Activated CD8-positive, alpha-beta memory T cell treated with anti-CD3 and anti-CD28 coated beads for 36 hours (primary cell): ENCODE results near the gene RIC8A. TPM values are rescaled to one million over a fixed set of nuclear protein-coding genes. Genes with fewer than 3 reads are reported as not detected.

Experiments
- CTCF ChIA-PET: fragments of 350-600 bp; sonication (Branson Sonifier 250); formaldehyde crosslinking; loops from one replicate; lab custom pipeline; 2021; ENCODE audit warnings: antibody characterized with exemption; lab: Charles Lee
- POLR2A ChIA-PET: fragments of 350-600 bp; sonication (Branson Sonifier 250); formaldehyde crosslinking; loops from one replicate; lab custom pipeline; 2021; ENCODE audit warnings: antibody characterized with exemption; lab: Charles Lee
- total RNA-seq, 2 experiments: library from RNA; stranded (reverse); gene quantifications; one replicate each; pipeline ENCODE4 v1.2.3, GENCODE V29; 2021

Gene RIC8A
- total RNA-seq, 2 experiments from 2014 or later, result 120 to 124 TPM

DNA sequence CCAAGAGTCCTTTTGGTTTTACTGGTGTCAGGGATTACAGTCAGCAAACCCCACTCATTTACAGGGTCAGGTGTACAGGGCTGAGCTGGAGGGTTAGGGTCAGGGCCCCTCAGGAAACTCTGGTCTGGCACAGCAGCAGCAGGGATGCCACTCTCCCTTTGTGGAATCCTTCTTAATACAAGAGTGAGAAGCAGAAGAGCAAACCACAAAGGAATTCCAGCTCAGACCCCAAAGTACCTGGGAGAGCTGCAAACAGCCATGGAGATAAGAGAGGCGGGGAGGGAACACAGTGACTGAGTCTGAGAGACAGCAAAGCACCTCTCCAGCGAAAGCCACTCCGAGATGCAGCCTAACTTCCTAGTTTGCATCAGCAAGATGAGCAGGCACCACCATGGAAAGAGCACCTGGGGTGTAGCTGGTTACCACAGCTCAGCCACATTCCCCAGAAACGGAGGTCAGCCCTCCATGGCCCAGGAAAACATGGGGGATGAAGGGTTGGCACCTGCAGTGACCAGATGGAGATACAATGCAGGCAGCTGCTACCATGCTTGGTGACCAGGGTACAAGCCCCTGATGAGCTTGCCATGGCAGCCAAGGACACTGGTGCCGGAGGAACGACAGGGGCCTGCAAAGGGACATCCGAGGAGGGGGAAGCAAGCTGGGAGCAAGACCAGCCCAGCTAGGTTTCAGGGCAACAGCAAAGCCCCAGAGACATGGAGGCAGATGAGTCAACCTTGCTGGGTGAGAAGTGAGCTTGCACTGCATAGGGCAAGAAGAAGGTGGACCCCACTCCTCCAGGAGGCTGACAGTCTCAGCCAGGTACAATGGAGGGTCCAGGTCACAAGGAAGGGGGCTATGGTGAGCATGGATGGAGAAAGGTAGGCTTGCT, 4.2 kb upstream of the RIC8A start:
- ChIA-PET POLR2A (no interaction called here), CTCF (interaction anchor here (0.6 kb wide), 1 partner anchor 135 kb away, joined by 3 read pairs; no protein-coding TSS in a partner anchor)

- ChIA-PET POLR2A (no interaction called here), CTCF (no interaction called here)
These were observed 3.4 kb upstream of the RIC8A start for GRCh38 chr11:203945-204586.

GRCh38 chr11:204587-205109, 2.9 kb upstream of the RIC8A start:
- POLR2A ChIA-PET, result no interaction called here
- CTCF ChIA-PET, result no interaction called here

- ChIA-PET POLR2A (interaction anchor here (1.1 to 1.3 kb wide), 2 partner anchors 14 to 63 kb away, joined by 3 to 4 read pairs; no protein-coding TSS in a partner anchor), CTCF (interaction anchor here (0.8 kb wide), 1 partner anchor 63 kb away, joined by 3 read pairs; no protein-coding TSS in a partner anchor)
These were observed 2.1 kb upstream of the RIC8A start for GRCh38 chr11:205221-206001.

DNA sequence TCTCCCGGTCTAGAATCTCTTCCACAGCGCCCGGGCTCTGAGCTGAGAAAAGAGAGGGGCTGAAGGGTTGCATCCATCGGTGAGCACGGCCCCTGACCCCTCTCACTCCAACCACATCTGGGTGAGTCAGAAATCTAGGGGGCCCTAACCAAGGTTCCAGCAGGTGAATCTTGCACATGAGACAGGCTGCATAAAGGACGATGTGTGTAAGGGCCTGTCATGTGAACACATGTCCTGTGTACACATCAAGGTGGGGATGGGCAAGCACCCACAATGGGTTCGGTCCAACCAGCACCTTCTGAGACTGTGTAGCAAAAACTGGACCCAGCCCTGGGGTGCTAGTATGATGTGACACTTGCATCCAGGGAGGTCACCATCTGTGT, 1.5 kb upstream of the RIC8A start:
- ChIA-PET CTCF (interaction anchor here (0.8 to 0.9 kb wide), 2 partner anchors 31 to 62 kb away, joined by 3 read pairs; partner anchors contain the start of gene PSMD13), POLR2A (interaction anchor here (1.1 to 1.4 kb wide), 3 partner anchors 13 to 134 kb away, joined by 3 to 4 read pairs (median 3); no protein-coding TSS in a partner anchor)

DNA sequence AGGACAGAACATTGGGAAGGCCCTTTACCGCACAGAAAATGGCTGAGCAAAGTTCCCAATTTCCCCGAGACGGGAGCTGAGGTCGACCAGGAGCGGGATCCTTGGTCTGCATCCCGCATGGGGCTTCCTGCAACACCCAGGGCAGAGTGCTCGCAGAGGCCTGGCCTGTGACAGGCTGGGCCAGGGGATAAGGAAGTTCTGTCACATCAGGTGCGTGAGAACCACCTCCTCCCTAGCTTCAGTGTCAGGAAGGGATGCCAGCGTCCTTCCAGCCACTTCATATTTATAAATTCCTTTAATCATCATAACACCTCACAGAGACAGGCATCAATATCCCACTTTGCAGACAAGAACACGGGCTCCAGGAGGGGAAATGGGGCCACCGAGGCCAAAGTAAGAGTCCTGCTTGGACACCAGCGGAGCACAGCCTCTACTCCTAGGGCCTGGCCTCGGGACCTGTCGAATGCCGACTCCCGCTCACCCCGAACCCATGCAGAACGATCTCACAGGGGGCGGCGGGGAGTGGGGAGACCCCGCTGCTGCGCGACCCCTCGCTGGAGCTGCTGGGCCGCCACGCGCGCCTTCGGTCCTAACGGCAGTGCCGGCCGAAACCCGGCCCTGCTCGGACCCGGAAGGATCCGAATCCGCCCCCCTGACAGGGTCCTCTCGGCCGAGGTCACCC, 841 bp upstream of the RIC8A start:
- CTCF ChIA-PET, result interaction anchor here (0.8 to 2.2 kb wide), 8 partner anchors 30 to 312 kb away, joined by 3 to 7 read pairs (median 3); partner anchors contain the start of gene PSMD13
- POLR2A ChIA-PET, result interaction anchor here (0.5 to 1.4 kb wide), 11 partner anchors 10 to 242 kb away, joined by 3 to 10 read pairs (median 3); partner anchors contain the start of genes PSMD13 and SIRT3

GRCh38 chr11:207863-208180, 314 bp downstream of the RIC8A start:
- ChIA-PET POLR2A (interaction anchor here (0.5 to 1.3 kb wide), 9 partner anchors 9 to 241 kb away, joined by 3 to 10 read pairs (median 3); partner anchors contain the start of genes PSMD13 and SIRT3), CTCF (interaction anchor here (1.0 to 2.2 kb wide), 5 partner anchors 43 to 240 kb away, joined by 3 to 7 read pairs (median 3); no protein-coding TSS in a partner anchor)

GRCh38 chr11:208181-208916, 841 bp downstream of the RIC8A start:
- ChIA-PET CTCF (interaction anchor here (1.1 to 2.2 kb wide), 4 partner anchors 21 to 151 kb away, joined by 3 to 7 read pairs (median 4); no protein-coding TSS in a partner anchor), POLR2A (no interaction called here)

GRCh38 chr11:208917-209260, 1.4 kb downstream of the RIC8A start:
- POLR2A ChIA-PET, result no interaction called here
- CTCF ChIA-PET, result interaction anchor here (1.1 to 2.2 kb wide), 3 partner anchors 21 to 59 kb away, joined by 3 to 7 read pairs (median 4); no protein-coding TSS in a partner anchor

DNA sequence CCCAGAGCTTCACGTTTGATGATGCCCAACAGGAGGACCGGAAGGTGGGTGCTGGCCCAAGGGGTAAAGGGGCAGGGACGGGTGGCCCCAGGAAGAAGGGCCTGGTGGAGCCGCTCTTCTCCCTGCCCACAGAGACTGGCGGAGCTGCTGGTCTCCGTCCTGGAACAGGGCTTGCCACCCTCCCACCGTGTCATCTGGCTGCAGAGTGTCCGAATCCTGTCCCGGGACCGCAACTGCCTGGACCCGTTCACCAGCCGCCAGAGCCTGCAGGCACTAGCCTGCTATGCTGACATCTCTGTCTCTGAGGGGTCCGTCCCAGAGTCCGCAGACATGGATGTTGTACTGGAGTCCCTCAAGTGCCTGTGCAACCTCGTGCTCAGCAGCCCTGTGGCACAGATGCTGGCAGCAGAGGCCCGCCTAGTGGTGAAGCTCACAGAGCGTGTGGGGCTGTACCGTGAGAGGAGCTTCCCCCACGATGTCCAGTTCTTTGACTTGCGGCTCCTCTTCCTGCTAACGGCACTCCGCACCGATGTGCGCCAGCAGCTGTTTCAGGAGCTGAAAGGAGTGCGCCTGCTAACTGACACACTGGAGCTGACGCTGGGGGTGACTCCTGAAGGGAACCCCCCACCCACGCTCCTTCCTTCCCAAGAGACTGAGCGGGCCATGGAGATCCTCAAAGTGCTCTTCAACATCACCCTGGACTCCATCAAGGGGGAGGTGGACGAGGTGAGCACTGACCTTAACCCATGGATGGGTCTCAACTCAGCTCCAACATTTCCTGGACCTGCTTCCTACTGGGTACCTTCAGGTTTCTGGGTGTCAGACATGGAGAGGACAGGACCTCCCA, 2.0 kb downstream of the RIC8A start:
- ChIA-PET CTCF (interaction anchor here (0.9 to 2.2 kb wide), 5 partner anchors 20 to 155 kb away, joined by 3 to 7 read pairs (median 4); no protein-coding TSS in a partner anchor), POLR2A (no interaction called here)

DNA sequence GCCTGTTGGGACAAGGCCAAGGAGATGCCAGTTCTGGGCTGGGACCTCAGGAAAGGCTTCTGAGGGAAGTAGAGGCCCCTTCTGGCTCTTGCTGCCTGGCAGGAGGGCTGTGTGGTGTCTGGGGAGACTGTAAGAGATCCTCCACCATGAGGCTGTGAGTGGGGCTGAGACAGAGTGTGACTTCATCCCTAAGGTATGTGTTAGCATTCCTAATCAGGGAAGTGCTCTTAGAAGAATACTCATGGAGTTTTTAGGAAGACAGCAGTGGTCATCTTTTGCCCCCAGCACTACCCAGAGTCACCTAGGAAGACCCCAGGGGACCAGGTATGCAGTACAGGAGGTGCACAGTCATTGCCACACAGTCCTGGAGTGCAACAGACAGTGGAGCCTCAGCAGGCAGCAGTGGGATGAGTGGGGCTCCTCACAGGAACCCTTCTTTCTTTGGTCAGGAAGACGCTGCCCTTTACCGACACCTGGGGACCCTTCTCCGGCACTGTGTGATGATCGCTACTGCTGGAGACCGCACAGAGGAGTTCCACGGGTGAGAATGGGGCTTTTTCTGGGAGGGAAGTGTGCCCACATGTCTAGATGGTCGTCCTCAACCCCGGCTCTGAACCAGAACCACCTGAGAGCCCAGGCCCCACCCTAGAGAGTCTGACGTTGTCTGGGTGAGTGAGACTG, 2.8 kb downstream of the RIC8A start:
- POLR2A ChIA-PET, result no interaction called here
- CTCF ChIA-PET, result interaction anchor here (0.9 to 1.2 kb wide), 2 partner anchors 25 to 154 kb away, joined by 3 to 4 read pairs; no protein-coding TSS in a partner anchor

DNA sequence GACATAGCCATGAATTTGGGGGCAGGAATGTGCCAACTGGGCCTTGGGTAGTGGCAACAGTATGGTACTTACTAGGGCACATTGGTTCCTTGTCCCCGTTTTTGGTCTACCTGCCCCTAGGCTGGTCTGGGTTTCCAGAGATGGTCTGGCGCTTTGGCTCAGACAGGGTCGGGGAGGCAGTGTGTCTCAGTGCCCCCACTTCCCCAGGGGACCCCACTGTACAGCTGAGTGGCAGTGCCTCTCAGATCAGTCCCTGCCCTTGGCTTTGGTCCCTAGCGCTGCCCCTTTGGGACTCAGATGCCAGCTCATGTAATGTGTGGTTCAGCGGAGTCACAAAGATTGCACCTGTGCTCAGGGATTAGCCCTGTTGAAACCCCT, 3.3 kb downstream of the RIC8A start:
- ChIA-PET POLR2A (no interaction called here), CTCF (no interaction called here)

- POLR2A ChIA-PET, result no interaction called here
- CTCF ChIA-PET, result interaction anchor here (0.9 to 1.2 kb wide), 2 partner anchors 49 to 154 kb away, joined by 3 read pairs; no protein-coding TSS in a partner anchor
These were observed 3.8 kb downstream of the RIC8A start for GRCh38 chr11:211295-211694.

DNA sequence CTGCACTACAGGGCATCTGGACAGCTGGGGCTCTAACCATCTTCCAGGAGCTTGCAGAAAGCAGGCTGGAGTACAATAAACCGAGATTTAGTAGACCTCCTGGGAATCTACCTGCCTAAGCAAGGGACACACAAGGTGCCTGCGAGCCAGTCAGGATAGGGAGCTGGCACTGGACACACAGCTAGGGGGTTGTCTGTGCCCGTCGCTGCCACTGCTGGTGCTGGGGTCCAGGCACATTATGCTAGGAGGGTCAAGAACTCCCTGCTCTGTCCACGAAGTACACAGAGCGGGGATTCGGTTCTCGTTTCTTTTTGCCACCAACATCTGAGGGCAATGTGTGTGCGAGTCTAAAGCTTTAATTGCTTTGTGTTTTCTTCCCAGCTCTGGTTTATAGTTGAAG, 4.2 kb downstream of the RIC8A start:
- ChIA-PET CTCF (interaction anchor here (0.9 to 1.2 kb wide), 2 partner anchors 48 to 153 kb away, joined by 3 read pairs; no protein-coding TSS in a partner anchor), POLR2A (no interaction called here)
